SH-SY5Y (cell line): Measurements from ENCODE around the gene ZNF638.

Experiments
- GATA2 ChIP-seq: IDR thresholded peaks from 2 replicates; pipeline ENCODE4 v1.6.1; 2011; ENCODE audit warnings: mild to moderate bottlenecking, low read depth, low read length
- GATA3 ChIP-seq: IDR thresholded peaks from 2 replicates; pipeline ENCODE4 v1.6.1; 2011; ENCODE audit warnings: low read depth, mild to moderate bottlenecking, low read length, moderate library complexity

DNA sequence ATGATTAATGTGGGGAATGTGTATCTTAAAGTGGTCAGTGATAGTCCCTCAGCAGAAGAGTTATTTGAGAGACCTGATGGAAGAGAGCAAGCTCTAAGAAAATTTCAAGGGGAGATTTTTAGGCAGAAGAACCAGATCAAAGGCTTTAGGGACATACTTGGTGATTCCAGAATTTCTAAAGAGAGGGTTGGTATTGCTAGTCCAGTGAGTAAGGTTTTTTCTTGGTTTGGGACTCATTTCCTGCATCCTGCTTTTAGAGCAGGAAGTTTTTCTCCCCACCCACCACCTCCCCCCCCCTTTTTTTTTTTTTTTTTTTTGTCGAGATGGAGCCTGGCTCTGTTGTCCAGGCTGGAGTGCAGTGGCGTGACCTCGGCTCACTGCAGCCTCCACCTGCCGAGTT, 79.1 kb downstream of the ZNF638 start:
- TF ChIP-seq GATA3, result no peak
- no peak for TF ChIP-seq GATA2
